ENCODE data around the gene PPP1R3C. TPM values are rescaled to one million over a fixed set of nuclear protein-coding genes. Genes with fewer than 3 reads are reported as not detected.

The PPP1R3C gene
- total and polyA plus RNA-seq, 2 donors from 2014 or later = 13.6 to 20.3 TPM

DNA sequence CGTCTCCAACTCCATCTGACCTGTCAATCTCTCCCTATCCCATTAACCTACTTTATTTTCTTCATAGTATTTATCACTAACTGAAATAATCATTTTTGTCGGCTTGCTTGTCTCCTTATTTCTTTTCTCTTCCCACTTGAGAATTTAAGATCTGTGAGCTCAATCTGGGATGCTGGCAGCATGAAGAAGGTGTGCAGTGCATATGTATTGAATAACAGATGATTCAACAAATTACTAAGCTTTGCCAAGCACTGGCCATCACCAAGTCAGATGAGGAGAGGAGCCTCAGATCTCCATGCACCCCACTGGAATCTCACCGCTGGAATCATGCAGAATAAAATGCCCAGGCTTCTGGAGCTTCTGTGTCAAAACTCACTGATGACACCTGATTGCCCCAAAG is 47.6 kb upstream of the PPP1R3C start:
- FAIRE-seq (no peak), DNase-seq (no peak)
- no peak overlapping the region for H3K9ac ChIP-seq (ENCODE audit: low read length in 3 of 3)
- intact Hi-C loops (cut with DNase I) = no loop called here
- H3K4me1 ChIP-seq (ENCODE audit: control insufficient read depth in 2 of 3, insufficient read depth in 2 of 3, low read depth in 1 of 3, low read length in 3 of 3) = no peaks in the 10 kb centered on the region
- no peaks in the 10 kb centered on the region for H3K36me3 ChIP-seq (ENCODE audit: control insufficient read depth in 2 of 3, insufficient read depth in 3 of 3, low read length in 3 of 3)
- no peak overlapping the region for H3K4me3 ChIP-seq (ENCODE audit: low read length in 3 of 3)
- TF ChIP-seq, protein P1, sequence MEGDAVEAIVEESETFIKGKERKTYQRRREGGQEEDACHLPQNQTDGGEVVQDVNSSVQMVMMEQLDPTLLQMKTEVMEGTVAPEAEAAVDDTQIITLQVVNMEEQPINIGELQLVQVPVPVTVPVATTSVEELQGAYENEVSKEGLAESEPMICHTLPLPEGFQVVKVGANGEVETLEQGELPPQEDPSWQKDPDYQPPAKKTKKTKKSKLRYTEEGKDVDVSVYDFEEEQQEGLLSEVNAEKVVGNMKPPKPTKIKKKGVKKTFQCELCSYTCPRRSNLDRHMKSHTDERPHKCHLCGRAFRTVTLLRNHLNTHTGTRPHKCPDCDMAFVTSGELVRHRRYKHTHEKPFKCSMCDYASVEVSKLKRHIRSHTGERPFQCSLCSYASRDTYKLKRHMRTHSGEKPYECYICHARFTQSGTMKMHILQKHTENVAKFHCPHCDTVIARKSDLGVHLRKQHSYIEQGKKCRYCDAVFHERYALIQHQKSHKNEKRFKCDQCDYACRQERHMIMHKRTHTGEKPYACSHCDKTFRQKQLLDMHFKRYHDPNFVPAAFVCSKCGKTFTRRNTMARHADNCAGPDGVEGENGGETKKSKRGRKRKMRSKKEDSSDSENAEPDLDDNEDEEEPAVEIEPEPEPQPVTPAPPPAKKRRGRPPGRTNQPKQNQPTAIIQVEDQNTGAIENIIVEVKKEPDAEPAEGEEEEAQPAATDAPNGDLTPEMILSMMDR (IDR thresholded peaks at IDR 0.05; ENCODE audit: borderline replicate concordance, extremely low read depth, insufficient read depth) = no peak
- no peaks in the 10 kb centered on the region for H3K9me3 ChIP-seq (ENCODE audit: control insufficient read depth in 2 of 3, insufficient read depth in 1 of 3, low read length in 3 of 3)
- no peak overlapping the region for H3K27ac ChIP-seq (ENCODE audit: low read depth in 2 of 2, low read length in 2 of 2)
- H3K27me3 ChIP-seq (ENCODE audit: control insufficient read depth, insufficient read depth, low read length) = no peaks in the 10 kb centered on the region

DNA sequence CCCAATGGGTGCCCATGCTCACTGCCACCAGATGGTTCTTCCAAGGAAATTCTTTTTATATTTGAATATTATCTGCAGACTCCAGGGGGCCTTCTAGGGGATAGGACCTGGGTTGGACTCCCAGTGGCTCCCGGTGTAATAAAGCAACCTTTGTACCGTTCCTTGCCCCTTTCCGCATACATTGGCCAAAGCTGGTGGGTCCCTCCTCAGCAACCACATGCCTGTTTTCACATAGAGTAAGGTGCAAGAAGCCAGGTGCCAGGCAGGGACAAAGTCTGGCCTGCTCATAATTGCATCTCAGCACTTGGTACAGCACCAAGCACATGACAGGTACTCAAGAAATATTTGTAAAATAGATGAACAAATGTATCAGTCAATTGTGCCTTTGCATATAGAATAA is 46.4 kb upstream of the PPP1R3C start:
- Histone ChIP-seq H3K27ac (ENCODE audit: low read depth in 2 of 2, low read length in 2 of 2) (no peak overlapping the region), H3K4me3 (ENCODE audit: low read length in 3 of 3) (no peak overlapping the region), H3K27me3 (ENCODE audit: control insufficient read depth, insufficient read depth, low read length) (no peaks in the 10 kb centered on the region), H3K36me3 (ENCODE audit: control insufficient read depth in 2 of 3, insufficient read depth in 3 of 3, low read length in 3 of 3) (no peaks in the 10 kb centered on the region), H3K9ac (ENCODE audit: low read length in 3 of 3) (no peak overlapping the region), H3K4me1 (ENCODE audit: control insufficient read depth in 2 of 3, insufficient read depth in 2 of 3, low read depth in 1 of 3, low read length in 3 of 3) (no peaks in the 10 kb centered on the region), H3K9me3 (ENCODE audit: control insufficient read depth in 2 of 3, insufficient read depth in 1 of 3, low read length in 3 of 3) (no peaks in the 10 kb centered on the region)
- no peak for FAIRE-seq
- intact Hi-C loops (cut with DNase I) = no loop called here
- no peak for DNase-seq
- TF ChIP-seq, protein P1 (IDR thresholded peaks at IDR 0.05; ENCODE audit: borderline replicate concordance, extremely low read depth, insufficient read depth) = no peak

DNA sequence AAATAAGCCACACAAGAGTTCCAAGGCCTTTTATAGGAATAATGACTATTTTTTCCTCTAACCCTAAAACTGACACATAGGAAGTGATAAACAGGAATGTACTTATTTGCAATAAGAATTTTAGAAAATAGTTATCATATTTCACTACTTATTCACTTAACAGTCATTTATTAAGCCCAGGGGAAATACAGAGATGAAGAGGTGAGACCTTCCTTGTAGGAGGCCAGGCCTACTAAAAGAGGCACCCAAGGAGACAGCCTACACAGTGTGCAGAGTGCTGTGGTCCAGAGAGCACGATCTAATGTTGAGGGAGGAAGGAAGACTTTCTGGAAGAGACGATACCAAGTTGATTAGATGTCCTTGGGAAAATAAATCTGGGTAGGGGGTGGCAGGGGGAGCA is 45.0 kb upstream of the PPP1R3C start:
- no peaks in the 10 kb centered on the region for H3K36me3 ChIP-seq (ENCODE audit: control insufficient read depth in 2 of 3, insufficient read depth in 3 of 3, low read length in 3 of 3)
- H3K4me3 ChIP-seq (ENCODE audit: low read length in 3 of 3) = no peak overlapping the region
- H3K9ac ChIP-seq (ENCODE audit: low read length in 3 of 3) = no peak overlapping the region
- no peak for FAIRE-seq
- TF ChIP-seq, protein P1 (IDR thresholded peaks at IDR 0.05; ENCODE audit: borderline replicate concordance, extremely low read depth, insufficient read depth) = no peak
- no peak for DNase-seq
- intact Hi-C loops (cut with DNase I) = no loop called here
- no peaks in the 10 kb centered on the region for H3K4me1 ChIP-seq (ENCODE audit: control insufficient read depth in 2 of 3, insufficient read depth in 2 of 3, low read depth in 1 of 3, low read length in 3 of 3)
- H3K27me3 ChIP-seq (ENCODE audit: control insufficient read depth, insufficient read depth, low read length) = no peaks in the 10 kb centered on the region
- H3K27ac ChIP-seq (ENCODE audit: low read depth in 2 of 2, low read length in 2 of 2) = no peak overlapping the region
- no peaks in the 10 kb centered on the region for H3K9me3 ChIP-seq (ENCODE audit: control insufficient read depth in 2 of 3, insufficient read depth in 1 of 3, low read length in 3 of 3)

DNA sequence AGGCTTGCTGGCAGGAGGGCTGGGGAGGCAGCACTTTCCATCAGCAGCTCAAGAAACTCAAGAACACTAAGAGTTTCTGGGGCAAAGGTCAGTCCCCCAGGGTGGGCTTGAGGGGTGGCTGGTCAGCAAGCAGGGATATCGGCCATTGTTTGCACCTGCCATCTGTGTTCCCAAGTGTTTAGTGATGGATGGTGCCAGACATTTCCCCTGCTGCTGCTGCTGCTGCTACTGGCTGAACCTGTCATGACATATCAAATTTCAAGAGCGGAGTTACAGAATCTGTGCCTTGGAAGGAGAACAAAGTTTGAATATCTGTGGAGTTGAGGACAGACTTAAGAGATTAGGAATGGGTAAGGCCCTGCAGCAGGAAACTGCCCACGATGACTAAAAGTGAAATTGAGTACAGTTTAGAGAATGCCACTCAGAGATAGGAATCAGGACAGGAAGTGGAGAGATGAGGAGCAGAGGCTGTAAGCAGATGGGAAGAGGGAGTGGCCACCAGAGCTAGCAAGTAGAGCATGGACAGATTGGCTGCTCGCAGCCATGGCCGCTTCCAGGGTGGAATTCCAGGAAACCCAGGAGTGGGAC is 39.2 kb upstream of the PPP1R3C start:
- intact Hi-C loops (cut with DNase I) = no loop called here
- Histone ChIP-seq H3K27ac (ENCODE audit: low read depth in 2 of 2, low read length in 2 of 2) (no peak overlapping the region), H3K4me1 (ENCODE audit: control insufficient read depth in 2 of 3, insufficient read depth in 2 of 3, low read depth in 1 of 3, low read length in 3 of 3) (no peaks in the 10 kb centered on the region), H3K4me3 (ENCODE audit: low read length in 3 of 3) (no peak overlapping the region), H3K9me3 (ENCODE audit: control insufficient read depth in 2 of 3, insufficient read depth in 1 of 3, low read length in 3 of 3) (no peaks in the 10 kb centered on the region), H3K27me3 (ENCODE audit: control insufficient read depth, insufficient read depth, low read length) (no peaks in the 10 kb centered on the region), H3K9ac (ENCODE audit: low read length in 3 of 3) (no peak overlapping the region), H3K36me3 (ENCODE audit: control insufficient read depth in 2 of 3, insufficient read depth in 3 of 3, low read length in 3 of 3) (no peaks in the 10 kb centered on the region)
- peak in 2 of 5 donors; percentile 25 to 34 for DNase-seq
- TF ChIP-seq, protein P1 (IDR thresholded peaks at IDR 0.05; ENCODE audit: borderline replicate concordance, extremely low read depth, insufficient read depth) = no peak
- FAIRE-seq = no peak

Measured in kidney (tissue), 14 donors.